HepG2 (cell line): ENCODE measurements around the gene JAGN1. TPM values are rescaled to one million over a fixed set of nuclear protein-coding genes. Genes with fewer than 3 reads are reported as not detected.

Experiments used
- ATAC-seq: fragments of 200-7000 bp; cut with Tn5 transposase; 3 replicates; pipeline ENCODE4 v1.9.1; 2020; ENCODE audit warnings: mild to moderate bottlenecking, moderate library complexity
- BruUV-seq: library from RNA; stranded (reverse); fragments of 400-500 nt; replicated peaks from 2 replicates; lab custom pipeline; 2021; lab: Mats Ljungman, UMichigan
- CTCF ChIA-PET: fragments of 300-600 bp; formaldehyde crosslinking; extraction: SDS; loops from one replicate; lab custom pipeline; 2021; ENCODE audit warnings: low total read pairs, inconsistent platforms, low intra/inter-chr PET ratio; lab: Yijun Ruan, JAX
- POLR2A ChIA-PET: fragments of 350-600 bp; sonication (Branson Sonifier 250); formaldehyde crosslinking; loops from one replicate; lab custom pipeline; 2020; ENCODE audit warnings: antibody characterized with exemption, inconsistent platforms; lab: Yijun Ruan, JAX
- DNase-seq: peaks from one replicate; pipeline ENCODE4 v3.0.0-alpha.2; 2015; ENCODE audit warnings: low spot score
- FAIRE-seq: peaks from 3 replicates; lab custom pipeline; 2011; peaks lifted over from hg19 to GRCh38; lab: Jason Lieb, UNC
- H2AFZ ChIP-seq: one replicate; pipeline ENCODE4 v1.6.1; 2011; ENCODE audit warnings: low read length, inconsistent platforms
- H3K27ac ChIP-seq: fragments of 300-600 bp; 3 replicates; pipeline ENCODE4 v1.8.0; 2011; ENCODE audit warnings: mixed run types, mild to moderate bottlenecking, mixed read lengths, low read length, inconsistent platforms; ENCODE audit not compliant: insufficient read depth; ENCODE audit errors: extremely low read length
- H3K27me3 ChIP-seq, 2 experiments: fragments of 200-600 bp in 1 of 2; 2 replicates in 1 of 2; 3 replicates in 1 of 2; pipeline versions ENCODE4 v1.6.0 to v1.8.0; 2011; ENCODE audit warnings: low read length in 2 of 2, mild to moderate bottlenecking in 2 of 2, moderate library complexity in 2 of 2, inconsistent platforms in 1 of 2; ENCODE audit not compliant: insufficient read depth in 2 of 2, control insufficient read depth in 1 of 2
- H3K36me3 ChIP-seq, 2 experiments: fragments of 200-600 bp in 1 of 2; replicated peaks in 1 of 2; 2 replicates in 1 of 2; 3 replicates in 1 of 2; pipeline versions ENCODE4 v1.5.1 to v1.8.0; 2011; ENCODE audit warnings: low read length in 2 of 2, inconsistent platforms in 1 of 2; ENCODE audit not compliant: insufficient read depth in 2 of 2, control insufficient read depth in 1 of 2
- H3K4me1 ChIP-seq: 2 replicates; pipeline ENCODE4 v1.5.1; 2012; ENCODE audit warnings: low read length, inconsistent platforms; ENCODE audit not compliant: insufficient read depth
- H3K4me2 ChIP-seq: 2 replicates; pipeline ENCODE4 v1.6.0; 2011; ENCODE audit warnings: low read depth, low read length, inconsistent platforms
- H3K4me3 ChIP-seq, 3 experiments: fragments of 200-600 bp in 1 of 3; sonication (generic), shearing (Covaris generic) in 1 of 3; replicated peaks in 1 of 3; 2 replicates each; pipeline ENCODE4 v1.5.1; 2011 to 2016; ENCODE audit warnings: low read length in 3 of 3, inconsistent platforms in 2 of 3, low read depth in 2 of 3, mild to moderate bottlenecking in 2 of 3, control low read depth in 1 of 3, mixed read lengths in 1 of 3; ENCODE audit not compliant: insufficient read depth in 1 of 3
- H3K79me2 ChIP-seq: one replicate; pipeline ENCODE4 v1.6.1; 2011; ENCODE audit warnings: low read length, inconsistent platforms; ENCODE audit not compliant: insufficient read depth
- H3K9ac ChIP-seq: 2 replicates; pipeline ENCODE4 v1.6.0; 2011; ENCODE audit warnings: mild to moderate bottlenecking, low read depth, low read length, inconsistent platforms; ENCODE audit not compliant: insufficient read depth
- H3K9me3 ChIP-seq: 2 replicates; pipeline ENCODE4 v1.5.1; 2012; ENCODE audit warnings: mild to moderate bottlenecking, low read length
- H4K20me1 ChIP-seq: 2 replicates; pipeline ENCODE4 v1.6.0; 2011; ENCODE audit warnings: inconsistent platforms, mild to moderate bottlenecking, low read length, moderate library complexity; ENCODE audit not compliant: insufficient read depth
- BRD4 ChIP-seq: sonication (generic); formaldehyde crosslinking; IDR thresholded peaks from 2 replicates; pipeline ENCODE4 v1.4.0; 2020; ENCODE audit warnings: missing genetic modification reagents
- CBX5 ChIP-seq: sonication (generic); formaldehyde crosslinking; IDR thresholded peaks from 2 replicates; pipeline ENCODE4 v1.4.0; 2020; ENCODE audit warnings: missing genetic modification reagents, borderline replicate concordance
- GATA4 ChIP-seq: sonication (generic); IDR thresholded peaks from 2 replicates; pipeline ENCODE4 v1.6.1; 2016; ENCODE audit warnings: antibody characterized with exemption, low read depth, borderline replicate concordance
- GPBP1L1 ChIP-seq: sonication (generic); formaldehyde crosslinking; IDR thresholded peaks from 2 replicates; pipeline ENCODE4 v1.5.0; 2020; ENCODE audit warnings: mild to moderate bottlenecking, missing genetic modification reagents
- MXD1 ChIP-seq: sonication (generic); formaldehyde crosslinking; IDR thresholded peaks from 2 replicates; pipeline ENCODE4 v1.4.0; 2020; ENCODE audit warnings: mild to moderate bottlenecking, missing genetic modification reagents
- PRPF4 ChIP-seq: fragments of 200-400 bp; formaldehyde crosslinking; IDR thresholded peaks from 2 replicates; pipeline ENCODE4 v1.6.1; 2016; ENCODE audit warnings: low read length, low read depth; ENCODE audit not compliant: poor library complexity, severe bottlenecking
- RBFOX2 ChIP-seq: fragments of 200-400 bp; formaldehyde crosslinking; IDR thresholded peaks from 2 replicates; pipeline ENCODE4 v1.6.1; 2017; ENCODE audit warnings: low read depth, mild to moderate bottlenecking, low read length
- STAT5B ChIP-seq: sonication (generic); formaldehyde crosslinking; IDR thresholded peaks from 2 replicates; pipeline ENCODE4 v1.4.0; 2020; ENCODE audit warnings: missing genetic modification reagents
- TP53 ChIP-seq: sonication (generic); formaldehyde crosslinking; conservative IDR thresholded peaks from 2 replicates; pipeline ENCODE4 v1.4.0; 2020; ENCODE audit warnings: missing genetic modification reagents
- ZBTB7A ChIP-seq: sonication (generic); formaldehyde crosslinking; IDR thresholded peaks from 2 replicates; pipeline ENCODE4 v1.8.0; 2022; ENCODE audit warnings: mild to moderate bottlenecking, missing genetic modification reagents
- ZNF629 ChIP-seq: sonication (generic); formaldehyde crosslinking; conservative IDR thresholded peaks from 2 replicates; pipeline ENCODE4 v1.5.0; 2020; ENCODE audit warnings: missing genetic modification reagents
- ZNF816 ChIP-seq: sonication (generic); formaldehyde crosslinking; IDR thresholded peaks from 2 replicates; pipeline ENCODE4 v1.8.0; 2022; ENCODE audit warnings: missing genetic modification reagents, mild to moderate bottlenecking, borderline replicate concordance
- WGBS: methylation state at CpG from one replicate; pipeline ENCODE4 v1.1.6; 2017; ENCODE audit warnings: low lambda C conversion rate; 5-methylcytosine and 5-hydroxymethylcytosine counted together
- in situ Hi-C: cut with HindIII; loops from 2 replicates; pipeline ENCODE4 v1.10.0; 2017; ENCODE audit warnings: low pct_unique_long_range_greater_than_20kb; ENCODE audit not compliant: extremely low pct_ligation_motif_present
- intact Hi-C: fragments of 100-400 bp; cut with micrococcal nuclease; formaldehyde crosslinking; loops from one replicate; pipeline ENCODE4 v1.10.0; 2022; ENCODE audit not compliant: unreplicated experiment
- polyA plus RNA-seq, 8 experiments: library from polyadenylated mRNA; depleted of rRNA in 3 of 8; stranded (reverse) in 7 of 8; unstranded in 1 of 8; fragments of >200 nt; fragmentation: Illumina TruSeq in 4 of 8; extraction: Trizol in 4 of 8; gene quantifications; 2 replicates each; pipeline versions ENCODE4 v1.2.1 to v1.2.3, GENCODE V29; 2011 to 2016; ENCODE audit warnings: low read depth in 4 of 8, missing spikeins in 1 of 8, mixed read lengths in 1 of 8; ENCODE audit not compliant: insufficient read depth in 1 of 8
- total RNA-seq, 5 experiments: library from RNA; depleted of rRNA; stranded (reverse); fragments of >200 nt; fragmentation: Illumina TruSeq; extraction: Trizol; gene quantifications; 2 replicates each; pipeline ENCODE4 v1.2.3, GENCODE V29; 2016; ENCODE audit warnings: low read depth in 1 of 5

Gene JAGN1
- total and polyA plus RNA-seq, 2 of the 13 experiments (the other 11 are each of a cell fraction or from before 2014, with no cell fraction given): 49.9 to 50.9 TPM

DNA sequence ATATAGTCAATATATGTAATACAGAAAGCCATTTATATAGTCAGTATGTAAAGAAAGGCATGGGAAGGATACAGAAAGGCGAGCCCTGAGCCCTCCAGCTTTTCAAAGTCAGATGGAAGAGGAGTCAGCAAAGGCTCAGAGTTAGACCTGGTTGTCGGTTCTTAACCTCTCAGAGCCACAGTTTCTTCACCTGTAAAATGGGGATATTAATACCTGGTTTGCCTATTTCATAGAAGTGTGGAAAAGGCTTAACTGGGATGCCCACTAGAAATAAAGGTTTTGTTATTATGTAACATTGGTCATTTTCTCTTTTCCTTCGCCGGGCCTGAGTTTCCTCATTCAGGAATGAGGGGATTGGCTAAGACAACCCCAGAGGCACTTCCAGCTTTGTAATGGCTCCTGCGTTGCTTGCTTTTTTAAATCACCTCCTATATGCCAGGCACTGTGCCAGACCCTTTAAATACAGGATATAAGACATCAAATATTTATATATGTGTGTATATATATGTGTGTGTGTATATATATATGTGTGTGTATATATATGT is 45.6 kb downstream of the JAGN1 start:
- POLR2A ChIA-PET: interaction anchor here (2.1 to 7.6 kb wide), 2 partner anchors 21 to 34 kb away, joined by 12 to 120 read pairs; partner anchors contain the start of genes IL17RC and IL17RE
- Histone ChIP-seq H3K36me3 (peaks cover 2 to 21% of the 10 kb centered on the region in 2 experiments; a peak in 4 of 5 replicates), H3K9ac (no peak overlapping the region), H3K4me1 (peaks cover 48% of the 10 kb centered on the region), H3K27me3 (no peaks in the 10 kb centered on the region), H3K9me3 (no peaks in the 10 kb centered on the region)
- FAIRE-seq: no peak
- BruUV-seq: no TSS peak
- TF ChIP-seq MXD1 (CRISPR knock-in tag) (no peak), CBX5 (CRISPR knock-in tag) (no peak), RBFOX2 (0 out of 2 replicates have a peak, but pooled peaks have one; percentile 9), GATA4 (no peak), STAT5B (CRISPR knock-in tag) (no peak)
- TF ChIP-seq, all 625 proteins: peak for 1
- intact Hi-C loops: no loop called here
- WGBS: 99% methylated on average over 5 of the region's 5 CpGs
- DNase-seq (no peak), ATAC-seq (no peak)
- CTCF ChIA-PET: no interaction called here
- in situ Hi-C loops: no loop called here
- H3K27ac ChIP-seq: no peak overlapping the region
- peak overlapping the region; percentile 86; the same call in 1 of the 2 replicates for H3K4me2 ChIP-seq
- peaks cover 20% of the 10 kb centered on the region for H3K79me2 ChIP-seq
- H4K20me1 ChIP-seq: no peaks in the 10 kb centered on the region
- no peak overlapping the region for H3K4me3 ChIP-seq
- H2AFZ ChIP-seq: no peak overlapping the region

- Histone ChIP-seq H3K4me1 (peaks cover 41% of the 10 kb centered on the region), H3K79me2 (peaks cover 20% of the 10 kb centered on the region), H3K4me2 (no peak overlapping the region), H3K27me3 (no peaks in the 10 kb centered on the region), H4K20me1 (no peaks in the 10 kb centered on the region), H3K4me3 (no peak overlapping the region), H3K27ac (no peak overlapping the region), H3K9me3 (no peaks in the 10 kb centered on the region), H3K36me3 (peaks cover 4 to 23% of the 10 kb centered on the region in 2 experiments; a peak in 4 of 5 replicates), H2AFZ (no peak overlapping the region), H3K9ac (no peak overlapping the region)
- intact Hi-C loops (no loop called here), in situ Hi-C loops (no loop called here)
- POLR2A ChIA-PET: no interaction called here
- TF ChIP-seq GATA4 (no peak), GPBP1L1 (CRISPR knock-in tag) (no peak), ZNF816 (CRISPR knock-in tag) (no peak), BRD4 (CRISPR knock-in tag) (no peak), PRPF4 (no peak), TP53 (CRISPR knock-in tag) (no peak), ZNF629 (CRISPR knock-in tag) (0 out of 2 replicates have a peak, but pooled peaks have one; percentile 34), ZBTB7A (no peak)
- no peak for FAIRE-seq
- DNase-seq: no peak
- ATAC-seq: no peak
- 96% methylated on average over 11 of the region's 13 CpGs for WGBS
- no TSS peak for BruUV-seq
- CTCF ChIA-PET: no interaction called here
These were observed 47.3 kb downstream of the JAGN1 start for GRCh38 chr3:9937486-9938238.
